GM18951 (cell line): ENCODE results near the gene TLN1.

ENCODE experiments used
- POLR2A ChIP-seq: IDR thresholded peaks from 4 replicates; pipeline ENCODE4 v1.6.1; 2011; ENCODE audit warnings: mild to moderate bottlenecking; ENCODE audit not compliant: insufficient read length, insufficient read depth; ENCODE audit errors: extremely low read depth
- in situ Hi-C: fragments of 300-500 bp; cut with MboI; formaldehyde crosslinking; loops from one replicate; pipeline ENCODE4 v1.12.0; 2022; ENCODE audit warnings: low sequenced_read_pairs, mixed read lengths, inconsistent platforms; ENCODE audit not compliant: unreplicated experiment

The TLN1 gene

DNA sequence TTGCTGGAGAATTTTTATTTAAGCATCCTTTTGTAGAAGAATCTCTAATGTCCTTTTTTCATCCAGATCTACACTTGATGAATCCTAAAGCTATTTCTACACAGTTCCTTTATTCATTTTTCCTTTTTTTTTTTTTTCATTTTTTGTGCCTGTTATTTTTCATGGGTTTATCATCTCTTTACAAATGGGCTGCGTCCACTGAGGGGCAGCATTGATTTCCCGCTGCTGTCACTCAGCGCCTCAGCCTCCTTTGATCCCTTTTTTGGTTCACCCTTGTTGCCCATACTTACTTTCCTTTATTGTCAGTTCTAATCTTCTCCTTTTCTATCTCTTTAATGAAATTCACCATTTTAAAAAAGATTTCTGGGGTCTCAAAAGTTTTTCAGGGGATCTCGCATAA lies 27.8 kb upstream of the TLN1 start:
- no peak for TF ChIP-seq POLR2A
- in situ Hi-C loops, result no loop called here

DNA sequence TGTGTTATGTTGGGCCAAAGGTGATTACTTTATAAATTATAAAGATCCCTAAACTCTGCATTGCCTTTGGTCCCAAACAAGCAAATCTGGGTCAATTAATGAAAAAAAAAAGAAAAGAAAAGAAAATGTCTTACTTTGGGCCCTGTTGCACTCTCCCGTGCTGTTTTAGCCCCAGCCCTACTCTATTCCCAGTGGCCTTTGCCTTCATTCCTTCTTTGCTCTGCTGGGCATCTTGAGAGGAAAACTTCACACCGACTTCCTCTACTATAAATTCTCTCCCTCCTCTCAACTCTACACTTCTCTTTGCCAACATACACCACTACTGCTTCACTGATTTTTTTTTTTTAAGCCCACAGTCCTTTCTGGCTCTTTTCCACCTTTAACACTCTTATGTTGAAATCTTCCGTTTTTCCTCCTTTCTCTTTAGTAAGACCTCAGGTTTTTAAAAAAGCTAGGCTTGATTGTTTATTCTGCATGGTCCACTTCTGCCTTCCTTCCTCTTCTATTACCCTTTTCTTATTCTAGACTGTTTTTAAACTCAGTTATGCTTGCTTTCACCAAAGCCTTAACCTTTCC lies 26.6 kb upstream of the TLN1 start:
- no peak for TF ChIP-seq POLR2A
- in situ Hi-C loops, result no loop called here

DNA sequence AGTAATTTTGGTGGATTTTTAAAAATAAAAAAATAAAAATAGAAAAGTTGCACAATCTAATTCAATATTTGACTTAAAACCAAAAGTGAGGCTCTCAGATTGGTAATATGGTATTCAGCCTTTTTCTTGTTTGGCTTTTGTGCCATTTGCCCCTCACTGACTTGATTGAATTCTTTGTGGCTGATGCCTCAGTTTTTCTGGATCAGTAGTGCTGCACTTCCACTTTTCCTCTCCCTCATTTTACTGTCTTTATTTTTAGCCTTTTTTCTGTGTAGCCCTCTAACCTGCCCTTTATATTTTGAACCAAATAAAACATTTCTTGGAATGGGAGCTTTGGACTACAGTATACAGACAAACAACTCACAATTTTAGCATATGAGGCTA lies 25.9 kb upstream of the TLN1 start:
- in situ Hi-C loops, result no loop called here
- TF ChIP-seq POLR2A, result no peak

DNA sequence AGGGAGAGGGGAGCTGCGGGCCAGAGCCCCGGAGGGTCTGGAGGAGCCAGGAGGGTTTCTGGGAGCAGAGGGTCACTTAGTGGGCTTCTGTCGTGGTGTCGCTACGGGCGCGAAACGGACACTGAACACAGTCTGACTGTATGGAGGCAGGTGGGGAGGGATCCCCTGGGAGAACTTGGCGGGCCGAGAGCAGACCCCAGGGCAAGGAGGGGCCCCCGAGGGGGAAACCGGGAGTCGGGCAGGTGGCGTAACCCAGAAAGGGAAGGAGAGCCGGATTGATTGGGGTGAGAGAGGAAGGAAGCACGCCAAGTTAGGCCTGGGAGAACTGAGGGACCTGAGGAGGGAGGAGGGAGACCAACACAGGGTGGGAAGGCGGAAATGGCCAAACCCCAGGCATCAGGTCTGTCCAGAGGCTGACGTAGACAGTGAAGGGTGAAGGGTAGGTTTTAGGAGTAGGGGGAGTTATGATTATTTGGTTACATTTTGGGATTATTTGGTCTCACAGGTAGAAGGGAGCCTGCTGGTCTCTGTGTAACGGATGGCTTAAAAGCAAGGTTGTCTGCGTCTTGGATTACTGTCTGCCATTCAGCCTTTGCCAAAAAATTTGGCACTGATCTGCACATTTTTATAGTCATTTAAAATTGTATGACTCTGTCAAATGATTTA lies 25.4 kb upstream of the TLN1 start:
- in situ Hi-C loops, result no loop called here
- TF ChIP-seq POLR2A, result peak; percentile 58

DNA sequence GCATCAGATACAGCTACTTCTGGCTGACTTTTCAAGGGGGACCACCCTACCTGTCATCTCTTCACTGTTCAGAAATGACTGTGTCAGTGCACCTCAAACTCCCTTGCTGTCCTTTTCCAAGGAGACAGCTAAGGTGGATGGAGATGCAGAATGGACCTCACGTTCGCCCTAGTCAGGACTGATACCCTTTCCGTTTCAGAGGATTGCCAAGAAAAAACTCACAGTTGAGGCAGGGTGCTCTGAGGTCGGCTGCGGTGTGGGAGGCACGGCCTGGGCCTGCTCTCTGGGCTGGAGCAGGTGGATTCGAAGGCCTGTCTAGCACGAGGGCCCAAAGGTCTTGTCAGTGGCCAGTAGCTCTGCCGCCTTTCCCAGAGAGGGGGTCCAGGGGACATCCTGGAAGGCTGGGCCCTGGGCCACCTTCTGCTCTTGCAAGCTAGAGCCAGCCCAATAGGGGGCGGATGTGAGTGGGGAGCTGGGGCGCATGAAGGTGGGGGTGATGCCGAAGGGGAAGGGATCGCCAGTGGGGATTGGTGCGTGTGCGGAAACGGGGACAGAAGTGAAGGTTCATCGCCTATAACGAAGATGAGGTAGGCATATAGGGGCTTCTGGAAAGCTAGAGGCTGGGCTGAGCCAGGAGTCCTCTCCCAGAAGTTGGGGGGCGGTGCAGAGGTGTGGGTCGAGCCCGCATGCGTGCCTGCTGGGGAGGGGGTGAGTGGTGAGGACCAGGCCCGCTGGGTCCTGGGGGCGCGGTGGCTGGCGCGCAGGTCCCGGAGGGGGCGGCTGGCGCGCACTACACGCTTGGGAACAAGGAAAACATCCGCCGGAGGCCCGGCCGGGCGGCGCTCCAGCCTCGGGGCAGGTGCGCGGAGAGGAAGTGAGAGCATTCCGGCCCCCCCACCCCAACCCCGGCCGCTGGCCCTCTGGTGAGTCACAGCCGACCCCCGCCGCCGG lies 24.6 kb upstream of the TLN1 start:
- peak; percentile 64 for TF ChIP-seq POLR2A
- in situ Hi-C loops, result no loop called here

DNA sequence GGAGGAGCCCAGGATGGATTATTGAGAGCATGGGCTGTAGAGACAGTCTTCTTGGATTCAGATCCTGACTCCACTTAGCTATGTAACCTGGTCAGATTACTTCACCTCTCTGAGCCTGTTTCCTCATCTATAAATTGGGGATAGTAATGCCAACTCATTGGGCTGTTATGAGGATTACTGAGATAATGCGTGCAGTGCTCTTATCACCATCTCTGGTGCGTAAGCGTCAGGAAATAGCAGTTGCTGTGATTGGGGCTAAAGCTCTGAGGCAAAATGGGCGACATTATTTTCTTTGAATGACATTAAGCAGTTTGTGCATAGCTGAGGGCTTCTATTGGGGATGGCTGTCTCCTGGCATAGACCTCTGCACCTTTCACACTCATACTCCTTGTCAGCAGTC lies 23.1 kb upstream of the TLN1 start:
- no peak for TF ChIP-seq POLR2A
- in situ Hi-C loops, result no loop called here

DNA sequence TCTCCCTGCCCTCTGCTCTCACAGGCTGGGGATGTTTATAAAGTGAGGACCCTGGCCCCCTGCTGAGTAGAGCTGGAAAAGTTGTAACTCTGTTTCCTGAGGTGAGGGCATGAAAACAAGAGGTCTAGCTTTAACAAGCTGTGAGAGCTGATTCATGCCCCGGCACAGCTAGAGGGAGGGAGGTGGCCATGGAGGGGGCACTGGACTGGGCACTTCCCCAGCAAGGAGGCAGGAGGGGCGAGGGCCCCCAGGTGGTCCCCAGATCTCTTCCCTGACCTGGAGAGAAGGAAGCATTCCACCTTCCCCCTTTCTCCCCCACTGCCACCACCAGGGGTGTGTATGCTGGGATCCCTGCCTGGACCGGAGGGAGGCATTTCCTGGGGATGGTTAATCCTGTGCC lies 22.3 kb upstream of the TLN1 start, which contains the start of gene MSMP:
Gene MSMP, minus strand, starts transcription at position 13 of the 400 bp plus-strand sequence. CDS start 147 bp downstream, outside the sequence.
- TF ChIP-seq POLR2A, result no peak
- in situ Hi-C loops, result no loop called here

DNA sequence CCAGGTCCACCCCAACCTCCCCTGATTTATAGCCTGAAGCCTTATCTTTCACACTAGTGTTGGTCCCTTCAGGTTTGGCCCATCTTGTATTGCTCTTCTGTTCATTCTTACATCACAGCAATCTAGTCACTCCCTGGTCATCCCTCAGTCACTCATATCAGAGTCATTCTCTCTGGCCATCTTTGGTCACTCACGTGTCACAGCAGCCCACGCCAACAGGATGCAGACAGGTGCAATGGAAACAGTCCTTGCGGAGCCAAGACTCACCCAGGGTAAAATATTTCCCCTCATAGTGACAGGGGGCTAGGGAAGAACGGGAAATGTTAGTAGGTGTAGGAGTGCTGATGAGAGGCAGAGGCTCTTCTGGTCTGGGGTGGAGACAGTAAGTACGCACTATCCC lies 21.5 kb upstream of the TLN1 start:
- TF ChIP-seq POLR2A, result no peak
- in situ Hi-C loops, result no loop called here

GRCh38 chr9:35750256-35750531 lies 18.2 kb upstream of the TLN1 start:
- in situ Hi-C loops, result no loop called here
- TF ChIP-seq POLR2A, result no peak

- no peak for TF ChIP-seq POLR2A
- in situ Hi-C loops, result no loop called here
These were observed 17.7 kb upstream of the TLN1 start for GRCh38 chr9:35749515-35750255.

- in situ Hi-C loops, result no loop called here
- peak; percentile 85 for TF ChIP-seq POLR2A
These were observed 17.0 kb upstream of the TLN1 start, which contains the start of the genes GBA2 and RGP1 for GRCh38 chr9:35748858-35749514. Gene GBA2 (minus strand): TSS chr9:35749228. CDS start chr9:35748704, 524 bp downstream. Gene RGP1 (plus strand): TSS chr9:35749287. CDS start chr9:35749756, 469 bp downstream.

DNA sequence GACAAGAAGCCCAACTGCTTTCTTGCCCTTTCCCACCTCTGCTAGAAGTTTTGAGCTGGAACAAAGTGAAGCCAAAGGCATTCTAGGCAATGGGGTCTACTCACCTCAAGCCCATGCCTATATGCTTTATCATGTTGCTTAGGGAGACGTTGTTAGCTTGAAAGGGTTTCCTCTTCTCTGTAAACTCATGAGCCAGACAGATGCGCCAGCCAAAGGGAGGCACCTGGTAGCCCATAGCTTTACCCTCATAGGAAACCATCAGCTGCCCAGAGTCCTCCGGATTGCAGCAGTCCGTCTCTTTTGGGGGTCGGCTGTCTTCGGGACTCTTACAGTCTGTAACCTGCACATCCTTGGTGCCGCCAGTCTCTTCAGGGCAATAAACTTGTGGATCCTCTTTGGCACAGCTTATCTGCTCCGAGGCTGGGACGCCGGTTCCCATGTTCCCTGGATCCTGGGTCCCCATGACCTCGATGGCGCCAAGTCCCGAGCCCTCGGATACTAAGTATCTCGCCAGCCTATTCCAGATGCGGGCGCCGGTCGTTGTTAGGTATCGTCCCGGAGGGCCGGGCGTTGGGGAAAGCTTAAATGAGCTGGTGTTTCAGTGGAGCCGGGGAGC lies 16.4 kb upstream of the TLN1 start:
- in situ Hi-C loops, result no loop called here
- TF ChIP-seq POLR2A, result no peak
